NB4 (cell line): ENCODE measurements around the gene TFR2.

Experiments used
- CTCF ChIP-seq: IDR thresholded peaks from one replicate; pipeline ENCODE4 v1.5.1; 2012; ENCODE audit warnings: low read depth, low read length
- POLR2A ChIP-seq: IDR thresholded peaks from 2 replicates; pipeline ENCODE4 v1.6.1; 2011; ENCODE audit warnings: mild to moderate bottlenecking; ENCODE audit not compliant: insufficient read length; ENCODE audit errors: extremely low read depth

GRCh38 chr7:100620804-100621203 is 20.5 kb downstream of the TFR2 start:
- TF ChIP-seq POLR2A = no peak
- TF ChIP-seq CTCF = no peak
